B cell (primary cell): Measurements from ENCODE around the gene FNDC11. TPM values are rescaled to one million over a fixed set of nuclear protein-coding genes. Genes with fewer than 3 reads are reported as not detected.

Experiments
- ATAC-seq: fragments of 200-7000 bp; cut with Tn5 transposase; one replicate; pipeline ENCODE4 v1.10.0; 2021; ENCODE audit warnings: low read depth, mild to moderate bottlenecking, moderate number of reproducible peaks, moderate library complexity
- CTCF ChIA-PET: fragments of 350-600 bp; sonication (Branson Sonifier 250); formaldehyde crosslinking; loops from one replicate; lab custom pipeline; 2021; ENCODE audit warnings: antibody characterized with exemption, inconsistent platforms; lab: Charles Lee
- POLR2A ChIA-PET: fragments of 350-600 bp; sonication (Branson Sonifier 250); formaldehyde crosslinking; loops from one replicate; lab custom pipeline; 2021; ENCODE audit warnings: antibody characterized with exemption; lab: Charles Lee
- DNase-seq: peaks from one replicate; pipeline ENCODE4 v3.0.0; 2013
- H2AFZ ChIP-seq: 2 replicates; pipeline ENCODE4 v1.6.1; 2012; ENCODE audit warnings: mild to moderate bottlenecking, low read depth, low read length; ENCODE audit not compliant: insufficient read depth, poor library complexity, severe bottlenecking
- H3K27ac ChIP-seq, 2 donors: 1 replicate in 1 of 2; 2 replicates in 1 of 2; pipeline ENCODE4 v1.5.1; 2012 to 2013; ENCODE audit warnings: low read length in 2 of 2, mild to moderate bottlenecking in 2 of 2, moderate library complexity in 1 of 2
- H3K27me3 ChIP-seq, 4 experiments: fragments of 200-600 bp in 1 of 4; sonication (generic) in 1 of 4; replicated peaks in 1 of 4; 1 replicate in 2 of 4; 2 replicates in 2 of 4; pipeline versions ENCODE4 v1.6.1 to v1.7.0; 2013 to 2016; ENCODE audit warnings: low read length in 3 of 4, mild to moderate bottlenecking in 2 of 4, mixed read lengths in 1 of 4, moderate library complexity in 1 of 4; ENCODE audit not compliant: insufficient read depth in 4 of 4, control insufficient read depth in 3 of 4; ENCODE audit errors: control extremely low read depth in 1 of 4
- H3K36me3 ChIP-seq, 2 experiments: replicated peaks in 1 of 2; 1 replicate in 1 of 2; 2 replicates in 1 of 2; pipeline versions ENCODE4 v1.6.1 to v1.7.1; 2013; ENCODE audit warnings: low read length in 1 of 2; ENCODE audit not compliant: insufficient read depth in 2 of 2, control insufficient read depth in 1 of 2; ENCODE audit errors: control extremely low read depth in 1 of 2, extremely low read depth in 1 of 2
- H3K4me1 ChIP-seq, 2 donors: fragments of 200-600 bp in 1 of 2; sonication (generic) in 1 of 2; 1 replicate in 1 of 2; 2 replicates in 1 of 2; pipeline versions ENCODE4 v1.5.1 to v1.6.1; 2013 to 2017; ENCODE audit warnings: low read length in 2 of 2; ENCODE audit not compliant: control insufficient read depth in 2 of 2, insufficient read depth in 2 of 2
- H3K4me2 ChIP-seq: replicated peaks from 2 replicates; pipeline ENCODE3; 2012; ENCODE audit warnings: mild to moderate bottlenecking, low read depth, low read length; ENCODE audit not compliant: poor library complexity, severe bottlenecking
- H3K4me3 ChIP-seq, 5 experiments: fragments of 200-600 bp in 1 of 5; sonication (generic) in 1 of 5; 1 replicate in 3 of 5; 2 replicates in 2 of 5; pipeline versions ENCODE4 v1.5.1 to v1.7.0; 2011 to 2016; ENCODE audit warnings: low read length in 4 of 5, mild to moderate bottlenecking in 4 of 5, low read depth in 2 of 5, control low read depth in 1 of 5, moderate library complexity in 1 of 5; ENCODE audit not compliant: insufficient read depth in 1 of 5; ENCODE audit errors: control extremely low read depth in 1 of 5, extremely low read depth in 1 of 5
- H3K79me2 ChIP-seq: fragments of 200-600 bp; sonication (generic); one replicate; pipeline ENCODE4 v1.6.0; 2016; ENCODE audit warnings: low read length; ENCODE audit not compliant: control insufficient read depth, insufficient read depth
- H3K9ac ChIP-seq: fragments of 200-600 bp; sonication (generic); 2 replicates; pipeline ENCODE4 v1.6.1; 2017; ENCODE audit warnings: mild to moderate bottlenecking, low read length, moderate library complexity
- H3K9me3 ChIP-seq, 3 donors: one replicate each; pipeline versions ENCODE4 v1.6.1 to v1.7.1; 2013; ENCODE audit warnings: low read length in 2 of 3; ENCODE audit not compliant: control insufficient read depth in 2 of 3, insufficient read depth in 1 of 3; ENCODE audit errors: control extremely low read depth in 1 of 3
- H4K20me1 ChIP-seq: 2 replicates; pipeline ENCODE4 v1.6.0; 2012; ENCODE audit warnings: mild to moderate bottlenecking, low read length; ENCODE audit not compliant: insufficient read depth, control insufficient read depth, poor library complexity, severe bottlenecking
- H3K27ac Mint-ChIP-seq: one replicate; pipeline ENCODE4 v1.8.0; 2021; ENCODE audit warnings: mixed read lengths
- H3K27me3 Mint-ChIP-seq: one replicate; pipeline ENCODE4 v1.8.0; 2021; ENCODE audit warnings: mixed read lengths
- H3K4me1 Mint-ChIP-seq: one replicate; pipeline ENCODE4 v1.8.0; 2021; ENCODE audit warnings: mixed read lengths
- H3K4me3 Mint-ChIP-seq: one replicate; pipeline ENCODE4 v1.8.0; 2021; ENCODE audit warnings: mixed read lengths
- H3K9me3 Mint-ChIP-seq: one replicate; pipeline ENCODE4 v1.8.0; 2022; ENCODE audit warnings: mixed read lengths; ENCODE audit not compliant: insufficient read depth
- EZH2 ChIP-seq: IDR thresholded peaks from 2 replicates; pipeline ENCODE4 v1.6.1; 2012; ENCODE audit warnings: borderline replicate concordance, low read depth, mild to moderate bottlenecking, moderate library complexity, low read length; ENCODE audit not compliant: insufficient read depth, poor library complexity, severe bottlenecking
- WGBS: methylation state at CpG from one replicate; pipeline ENCODE4 v1.1.5; 2013; ENCODE audit warnings: missing lambda C conversion rate; ENCODE audit not compliant: insufficient coverage; 5-methylcytosine and 5-hydroxymethylcytosine counted together
- intact Hi-C: fragments of 100-400 bp; cut with micrococcal nuclease; formaldehyde crosslinking; loops from one replicate; pipeline ENCODE4 v1.10.0; 2022
- polyA plus RNA-seq: library from polyadenylated mRNA; depleted of rRNA; stranded (reverse); fragments of >200 nt; gene quantifications from 2 replicates; pipeline ENCODE4 v1.2.3, GENCODE V29; 2012
- total RNA-seq, 2 donors: library from RNA; stranded (reverse); fragments of 120-200 nt in 1 of 2; gene quantifications; 1 replicate in 1 of 2; 2 replicates in 1 of 2; pipeline versions ENCODE4 v1.2.3 to v1.2.4, GENCODE V29; 2013 to 2022
- TF ChIP-seq, protein P1 (sequence below): fragments of 200-600 bp; IDR thresholded peaks from one replicate; pipeline ENCODE4 v1.8.0; 2022; ENCODE audit warnings: antibody characterized with exemption, mild to moderate bottlenecking

The FNDC11 gene
- total and polyA plus RNA-seq, 2 donors (not counting 1 experiment from before 2014, with no cell fraction given), result 3.8 to 34.2 TPM

DNA sequence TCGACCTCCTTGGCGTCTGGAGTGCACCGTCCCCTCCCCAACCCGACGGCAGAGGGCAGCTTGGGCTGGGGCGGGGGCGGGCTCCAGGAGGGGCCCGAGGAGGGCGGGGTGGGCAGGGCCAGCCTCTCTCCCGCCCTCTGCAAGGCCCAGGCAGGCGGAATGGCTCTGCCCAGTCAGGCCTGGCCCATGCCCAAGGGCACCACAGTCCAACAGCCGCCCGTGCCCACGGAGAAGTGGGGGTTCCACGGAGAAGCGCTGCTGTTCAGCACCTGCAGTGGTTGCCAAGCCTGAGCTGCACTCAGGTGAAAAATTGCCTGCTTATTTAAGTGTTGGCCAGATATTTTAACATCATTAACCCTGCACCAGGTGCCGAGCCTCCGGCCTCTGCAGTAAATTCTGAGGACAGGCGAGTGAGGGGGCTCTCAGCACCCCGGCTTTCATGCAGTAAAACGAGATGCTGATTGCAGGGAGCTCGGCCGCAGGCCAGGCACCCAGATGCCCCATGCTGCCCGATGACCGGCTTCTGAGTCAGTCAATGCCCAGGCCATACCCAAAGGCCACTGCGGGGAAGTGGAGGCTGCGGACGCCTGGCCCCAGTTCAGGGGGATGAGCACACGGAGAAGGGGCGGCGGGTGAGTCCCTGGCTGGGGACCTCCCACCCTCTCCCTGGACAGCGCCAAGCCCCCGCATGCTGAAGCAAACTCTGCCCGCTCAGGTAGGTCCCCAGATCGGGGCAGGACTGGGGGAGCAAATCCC is 6.1 kb upstream of the FNDC11 start, which contains the start of gene SRMS:
Gene SRMS (minus strand): TSS at position 25 of the 756 bp plus-strand sequence. CDS start 286 bp downstream, outside the sequence.
- Histone ChIP-seq H3K4me2 (peak within 1 kb of the TSS; percentile 8), H3K4me3 (no peak within 1 kb of the TSS), H3K27ac (no peak within 1 kb of the TSS), H3K4me1 (peaks cover 44 to 72% of the 10 kb centered on the region in 2 donors), H3K9ac (no peak within 1 kb of the TSS), H2AFZ (no peak within 1 kb of the TSS), H4K20me1 (no peaks in the 10 kb centered on the region), H3K27me3 (peaks cover 0 to 8% (median 1%) of the 10 kb centered on the region in 4 experiments), H3K9me3 (peaks cover 0 to under 1% (median 0%) of the 10 kb centered on the region in 3 donors), H3K36me3 (no peaks in the 10 kb centered on the region), H3K79me2 (no peaks in the 10 kb centered on the region)
- ChIA-PET CTCF (interaction anchor here (1.0 to 1.5 kb wide), 3 partner anchors 9 to 77 kb away, joined by 3 read pairs; no protein-coding TSS in a partner anchor), POLR2A (no interaction called here)
- TF ChIP-seq, protein P1, sequence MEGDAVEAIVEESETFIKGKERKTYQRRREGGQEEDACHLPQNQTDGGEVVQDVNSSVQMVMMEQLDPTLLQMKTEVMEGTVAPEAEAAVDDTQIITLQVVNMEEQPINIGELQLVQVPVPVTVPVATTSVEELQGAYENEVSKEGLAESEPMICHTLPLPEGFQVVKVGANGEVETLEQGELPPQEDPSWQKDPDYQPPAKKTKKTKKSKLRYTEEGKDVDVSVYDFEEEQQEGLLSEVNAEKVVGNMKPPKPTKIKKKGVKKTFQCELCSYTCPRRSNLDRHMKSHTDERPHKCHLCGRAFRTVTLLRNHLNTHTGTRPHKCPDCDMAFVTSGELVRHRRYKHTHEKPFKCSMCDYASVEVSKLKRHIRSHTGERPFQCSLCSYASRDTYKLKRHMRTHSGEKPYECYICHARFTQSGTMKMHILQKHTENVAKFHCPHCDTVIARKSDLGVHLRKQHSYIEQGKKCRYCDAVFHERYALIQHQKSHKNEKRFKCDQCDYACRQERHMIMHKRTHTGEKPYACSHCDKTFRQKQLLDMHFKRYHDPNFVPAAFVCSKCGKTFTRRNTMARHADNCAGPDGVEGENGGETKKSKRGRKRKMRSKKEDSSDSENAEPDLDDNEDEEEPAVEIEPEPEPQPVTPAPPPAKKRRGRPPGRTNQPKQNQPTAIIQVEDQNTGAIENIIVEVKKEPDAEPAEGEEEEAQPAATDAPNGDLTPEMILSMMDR, result no peak
- TF ChIP-seq EZH2, result no peak
- 55% methylated on average over 31 of the region's 35 CpGs for WGBS
- Mint-ChIP-seq H3K4me3 (no peak within 1 kb of the TSS), H3K4me1 (peaks cover 66% of the 10 kb centered on the region), H3K9me3 (no peaks in the 10 kb centered on the region), H3K27me3 (no peaks in the 10 kb centered on the region), H3K27ac (peak within 1 kb of the TSS; percentile 46)
- DNase-seq (no peak), ATAC-seq (no peak)
- intact Hi-C loops, result no loop called here

DNA sequence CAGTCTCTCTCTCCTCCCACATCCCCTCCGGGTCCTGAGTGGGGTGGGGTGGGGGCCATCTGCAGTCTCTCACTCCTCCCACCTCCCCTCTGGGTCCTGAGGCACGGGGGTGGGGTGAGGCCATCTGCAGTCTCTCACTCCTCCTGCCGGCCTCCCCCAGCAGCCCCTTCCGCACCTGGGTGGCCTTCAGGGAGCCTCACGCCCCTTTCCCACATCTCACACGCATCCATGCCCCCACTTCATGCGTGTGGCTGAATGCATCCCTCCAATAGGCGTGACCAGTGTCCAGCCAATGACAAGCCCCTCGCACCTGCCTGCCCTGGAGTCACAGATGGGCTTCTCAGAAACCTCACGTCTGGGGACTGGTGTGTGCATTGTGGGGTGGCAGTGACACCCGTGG is 5.4 kb upstream of the FNDC11 start:
- POLR2A ChIA-PET, result no interaction called here
- 26% methylated on average over 9 of the region's 11 CpGs for WGBS

More for the DNA sequence above, 5.4 kb upstream of the FNDC11 start:
- Mint-ChIP-seq H3K27me3 (no peaks in the 10 kb centered on the region), H3K4me3 (no peak overlapping the region), H3K9me3 (no peaks in the 10 kb centered on the region), H3K27ac (peak overlapping the region; percentile 15), H3K4me1 (peaks cover 64% of the 10 kb centered on the region)
- Histone ChIP-seq H3K9ac (no peak overlapping the region), H3K27me3 (peaks cover 0 to 8% (median 1%) of the 10 kb centered on the region in 4 experiments), H3K36me3 (no peaks in the 10 kb centered on the region), H2AFZ (no peak overlapping the region), H3K9me3 (peaks cover 0 to 5% (median 0%) of the 10 kb centered on the region in 3 donors), H4K20me1 (no peaks in the 10 kb centered on the region), H3K4me1 (peaks cover 42 to 72% of the 10 kb centered on the region in 2 donors), H3K4me3 (no peak overlapping the region), H3K27ac (no peak overlapping the region), H3K79me2 (no peaks in the 10 kb centered on the region), H3K4me2 (peak overlapping the region; percentile 8)
- CTCF ChIA-PET, result interaction anchor here (1.2 to 1.5 kb wide), 2 partner anchors 10 to 19 kb away, joined by 3 read pairs; no protein-coding TSS in a partner anchor
- DNase-seq (no peak), ATAC-seq (no peak)
- TF ChIP-seq, protein P1, result no peak
- TF ChIP-seq EZH2, result no peak
- intact Hi-C loops, result no loop called here
